PFSK-1 (cell line): ENCODE data around the gene UXT.

Source experiments
- FOXP2 ChIP-seq: optimal IDR thresholded peaks from 2 replicates; pipeline ENCODE3; 2011; ENCODE audit warnings: borderline replicate concordance, control low read depth, inconsistent platforms; ENCODE audit not compliant: insufficient read depth; ENCODE audit errors: extremely low read length, extremely low read depth
- POLR2AphosphoS5 ChIP-seq: IDR thresholded peaks from 2 replicates; pipeline ENCODE4 v1.6.1; 2012; ENCODE audit warnings: low read depth, mild to moderate bottlenecking, control low read depth, low read length, moderate library complexity
- SIN3A ChIP-seq: IDR thresholded peaks from 2 replicates; pipeline ENCODE4 v1.6.1; 2012; ENCODE audit warnings: mild to moderate bottlenecking, low read length, moderate library complexity, borderline replicate concordance; ENCODE audit not compliant: insufficient read depth
- TAF1 ChIP-seq: IDR thresholded peaks from 2 replicates; pipeline ENCODE4 v1.6.1; 2012; ENCODE audit warnings: low read length, control low read depth, borderline replicate concordance; ENCODE audit not compliant: insufficient read depth
- TF ChIP-seq, protein P1 (sequence below), 2 experiments: IDR thresholded peaks; 2 replicates each; pipeline versions ENCODE4 v1.6.1 to v1.8.0; 2011 to 2012; ENCODE audit warnings: low read depth in 2 of 2, low read length in 2 of 2, control low read depth in 1 of 2, inconsistent platforms in 1 of 2, mild to moderate bottlenecking in 1 of 2, moderate library complexity in 1 of 2; ENCODE audit not compliant: insufficient read depth in 1 of 2

DNA sequence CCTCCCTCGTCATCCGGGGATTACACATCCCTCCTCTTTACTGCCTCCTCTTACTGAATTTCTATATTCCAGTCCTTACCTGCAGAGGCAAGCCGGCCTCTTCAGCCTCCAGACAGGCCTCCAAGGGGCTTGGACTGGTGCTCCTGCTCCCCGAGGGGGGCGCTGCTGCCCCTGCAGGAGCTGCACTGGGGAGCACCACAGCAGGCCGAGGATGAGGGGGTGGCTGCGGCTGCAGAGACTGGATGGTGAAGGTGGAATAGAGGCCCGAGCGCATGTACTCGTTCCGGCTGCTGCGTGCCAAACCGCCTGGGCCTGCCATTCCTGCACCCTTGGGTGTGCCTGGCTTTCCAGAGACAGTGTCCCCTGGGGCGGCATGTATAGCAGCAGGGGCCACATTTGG, 20.2 kb downstream of the UXT start:
- TF ChIP-seq, protein P1, sequence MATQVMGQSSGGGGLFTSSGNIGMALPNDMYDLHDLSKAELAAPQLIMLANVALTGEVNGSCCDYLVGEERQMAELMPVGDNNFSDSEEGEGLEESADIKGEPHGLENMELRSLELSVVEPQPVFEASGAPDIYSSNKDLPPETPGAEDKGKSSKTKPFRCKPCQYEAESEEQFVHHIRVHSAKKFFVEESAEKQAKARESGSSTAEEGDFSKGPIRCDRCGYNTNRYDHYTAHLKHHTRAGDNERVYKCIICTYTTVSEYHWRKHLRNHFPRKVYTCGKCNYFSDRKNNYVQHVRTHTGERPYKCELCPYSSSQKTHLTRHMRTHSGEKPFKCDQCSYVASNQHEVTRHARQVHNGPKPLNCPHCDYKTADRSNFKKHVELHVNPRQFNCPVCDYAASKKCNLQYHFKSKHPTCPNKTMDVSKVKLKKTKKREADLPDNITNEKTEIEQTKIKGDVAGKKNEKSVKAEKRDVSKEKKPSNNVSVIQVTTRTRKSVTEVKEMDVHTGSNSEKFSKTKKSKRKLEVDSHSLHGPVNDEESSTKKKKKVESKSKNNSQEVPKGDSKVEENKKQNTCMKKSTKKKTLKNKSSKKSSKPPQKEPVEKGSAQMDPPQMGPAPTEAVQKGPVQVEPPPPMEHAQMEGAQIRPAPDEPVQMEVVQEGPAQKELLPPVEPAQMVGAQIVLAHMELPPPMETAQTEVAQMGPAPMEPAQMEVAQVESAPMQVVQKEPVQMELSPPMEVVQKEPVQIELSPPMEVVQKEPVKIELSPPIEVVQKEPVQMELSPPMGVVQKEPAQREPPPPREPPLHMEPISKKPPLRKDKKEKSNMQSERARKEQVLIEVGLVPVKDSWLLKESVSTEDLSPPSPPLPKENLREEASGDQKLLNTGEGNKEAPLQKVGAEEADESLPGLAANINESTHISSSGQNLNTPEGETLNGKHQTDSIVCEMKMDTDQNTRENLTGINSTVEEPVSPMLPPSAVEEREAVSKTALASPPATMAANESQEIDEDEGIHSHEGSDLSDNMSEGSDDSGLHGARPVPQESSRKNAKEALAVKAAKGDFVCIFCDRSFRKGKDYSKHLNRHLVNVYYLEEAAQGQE (IDR thresholded peaks at IDR 0.05; ENCODE audit: insufficient read depth in 1 of 2, low read depth in 2 of 2, low read length in 2 of 2): no peak
- no peak for TF ChIP-seq SIN3A
- no peak for TF ChIP-seq POLR2AphosphoS5
- no peak for TF ChIP-seq TAF1
- no peak for TF ChIP-seq FOXP2
